ENCODE measurements around the gene LAMB1.

DNA sequence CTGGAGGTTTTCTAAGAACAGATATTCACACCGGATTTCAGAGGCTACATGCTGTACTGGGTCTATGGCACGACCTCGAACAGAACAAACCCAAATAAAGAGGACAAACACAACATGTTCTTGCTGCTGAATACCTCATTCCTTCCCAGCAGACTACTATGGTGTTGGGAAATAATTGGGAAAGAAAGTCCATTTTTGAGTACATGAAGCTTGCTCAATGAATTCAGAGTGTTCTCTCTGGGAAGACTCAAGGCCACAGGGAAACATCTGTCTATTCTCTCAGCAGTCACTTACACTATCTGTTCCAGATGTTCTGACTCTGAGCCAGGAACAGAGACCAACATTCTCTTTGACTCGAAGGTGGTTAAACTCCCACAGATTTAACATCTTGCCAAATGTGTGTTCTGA lies 30.9 kb downstream of the LAMB1 start:
- no peak for TF ChIP-seq POLR2A (IDR thresholded peaks at IDR 0.05)
- TF ChIP-seq, protein P1, sequence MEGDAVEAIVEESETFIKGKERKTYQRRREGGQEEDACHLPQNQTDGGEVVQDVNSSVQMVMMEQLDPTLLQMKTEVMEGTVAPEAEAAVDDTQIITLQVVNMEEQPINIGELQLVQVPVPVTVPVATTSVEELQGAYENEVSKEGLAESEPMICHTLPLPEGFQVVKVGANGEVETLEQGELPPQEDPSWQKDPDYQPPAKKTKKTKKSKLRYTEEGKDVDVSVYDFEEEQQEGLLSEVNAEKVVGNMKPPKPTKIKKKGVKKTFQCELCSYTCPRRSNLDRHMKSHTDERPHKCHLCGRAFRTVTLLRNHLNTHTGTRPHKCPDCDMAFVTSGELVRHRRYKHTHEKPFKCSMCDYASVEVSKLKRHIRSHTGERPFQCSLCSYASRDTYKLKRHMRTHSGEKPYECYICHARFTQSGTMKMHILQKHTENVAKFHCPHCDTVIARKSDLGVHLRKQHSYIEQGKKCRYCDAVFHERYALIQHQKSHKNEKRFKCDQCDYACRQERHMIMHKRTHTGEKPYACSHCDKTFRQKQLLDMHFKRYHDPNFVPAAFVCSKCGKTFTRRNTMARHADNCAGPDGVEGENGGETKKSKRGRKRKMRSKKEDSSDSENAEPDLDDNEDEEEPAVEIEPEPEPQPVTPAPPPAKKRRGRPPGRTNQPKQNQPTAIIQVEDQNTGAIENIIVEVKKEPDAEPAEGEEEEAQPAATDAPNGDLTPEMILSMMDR (IDR thresholded peaks at IDR 0.05) = no peak
